Measurements from ENCODE around the gene MLXIP.
A peak's percentile ranks its signal among the peaks of the same experiment; 100 is the strongest.

MLXIP gene

DNA sequence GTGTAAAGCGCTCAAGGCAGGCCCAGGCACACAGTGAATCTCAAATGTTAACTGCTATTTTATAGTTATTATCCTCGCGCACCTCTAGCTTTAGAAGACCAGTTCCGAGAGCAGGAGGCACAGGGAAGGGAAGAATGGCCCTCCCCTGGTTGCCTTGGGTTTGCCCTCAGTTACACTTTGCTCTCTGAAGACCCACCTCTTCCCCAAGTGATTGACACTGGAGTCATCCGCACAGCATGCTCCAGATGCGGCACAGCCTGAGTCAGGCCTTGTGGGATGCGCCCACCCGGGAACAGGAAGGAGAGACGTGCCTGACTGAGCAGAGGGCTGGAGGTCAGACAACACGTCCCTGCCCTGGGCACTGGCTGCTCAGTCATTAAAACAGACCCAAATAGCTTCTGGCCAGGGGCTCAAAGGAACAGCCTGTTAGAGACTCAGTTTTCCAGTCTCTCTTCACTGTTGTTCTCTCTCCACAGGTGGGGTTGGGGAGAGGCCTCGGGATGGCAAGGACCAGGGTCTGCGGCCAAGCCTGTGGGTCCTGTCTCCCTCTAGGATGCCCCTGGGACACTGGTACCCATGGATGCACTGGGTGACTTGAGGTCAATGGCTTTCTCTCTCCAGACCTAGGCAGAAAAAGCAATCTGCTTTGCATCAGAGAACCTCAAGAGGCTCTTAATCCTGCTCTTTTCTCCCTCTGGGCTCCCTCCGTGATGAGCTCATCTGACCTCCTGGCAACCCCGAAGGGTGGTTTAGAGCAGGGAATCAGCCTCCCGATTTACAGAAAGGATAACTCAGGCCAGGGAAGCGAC lies 13.6 kb upstream of the MLXIP start:
- TF ChIP-seq, protein P1, sequence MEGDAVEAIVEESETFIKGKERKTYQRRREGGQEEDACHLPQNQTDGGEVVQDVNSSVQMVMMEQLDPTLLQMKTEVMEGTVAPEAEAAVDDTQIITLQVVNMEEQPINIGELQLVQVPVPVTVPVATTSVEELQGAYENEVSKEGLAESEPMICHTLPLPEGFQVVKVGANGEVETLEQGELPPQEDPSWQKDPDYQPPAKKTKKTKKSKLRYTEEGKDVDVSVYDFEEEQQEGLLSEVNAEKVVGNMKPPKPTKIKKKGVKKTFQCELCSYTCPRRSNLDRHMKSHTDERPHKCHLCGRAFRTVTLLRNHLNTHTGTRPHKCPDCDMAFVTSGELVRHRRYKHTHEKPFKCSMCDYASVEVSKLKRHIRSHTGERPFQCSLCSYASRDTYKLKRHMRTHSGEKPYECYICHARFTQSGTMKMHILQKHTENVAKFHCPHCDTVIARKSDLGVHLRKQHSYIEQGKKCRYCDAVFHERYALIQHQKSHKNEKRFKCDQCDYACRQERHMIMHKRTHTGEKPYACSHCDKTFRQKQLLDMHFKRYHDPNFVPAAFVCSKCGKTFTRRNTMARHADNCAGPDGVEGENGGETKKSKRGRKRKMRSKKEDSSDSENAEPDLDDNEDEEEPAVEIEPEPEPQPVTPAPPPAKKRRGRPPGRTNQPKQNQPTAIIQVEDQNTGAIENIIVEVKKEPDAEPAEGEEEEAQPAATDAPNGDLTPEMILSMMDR (IDR thresholded peaks at IDR 0.05; ENCODE audit: extremely low read depth, insufficient read depth, missing control alignments): no peak
- in situ Hi-C loops (cut with MboI; ENCODE audit: low pct_unique_long_range_greater_than_20kb, low sequenced_read_pairs, unreplicated experiment): no loop called here
- no peak for DNase-seq (ENCODE audit: low spot score)

DNA sequence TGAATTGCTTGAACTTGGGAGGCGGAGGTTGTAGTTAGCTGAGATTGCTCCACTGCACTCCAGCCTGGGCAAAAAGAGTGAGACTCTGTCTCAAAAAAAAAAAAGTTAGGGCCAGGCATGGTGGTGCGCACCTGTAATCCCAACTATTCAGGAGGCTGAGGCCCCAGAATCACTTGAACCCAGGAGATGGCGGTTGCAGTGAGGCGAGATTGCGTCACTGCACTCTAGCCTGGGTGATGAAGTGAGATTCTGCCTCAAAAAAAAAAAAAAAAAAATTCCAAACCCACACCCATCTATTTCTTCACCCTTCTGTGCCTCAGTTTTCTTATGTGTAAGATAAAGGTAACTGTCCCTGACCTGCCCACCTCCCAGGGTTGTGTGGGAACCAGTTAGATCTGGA lies 11.0 kb upstream of the MLXIP start:
- TF ChIP-seq, protein P1 (IDR thresholded peaks at IDR 0.05; ENCODE audit: extremely low read depth, insufficient read depth, missing control alignments): no peak
- in situ Hi-C loops (cut with MboI; ENCODE audit: low pct_unique_long_range_greater_than_20kb, low sequenced_read_pairs, unreplicated experiment): no loop called here
- DNase-seq (ENCODE audit: low spot score): no peak

DNA sequence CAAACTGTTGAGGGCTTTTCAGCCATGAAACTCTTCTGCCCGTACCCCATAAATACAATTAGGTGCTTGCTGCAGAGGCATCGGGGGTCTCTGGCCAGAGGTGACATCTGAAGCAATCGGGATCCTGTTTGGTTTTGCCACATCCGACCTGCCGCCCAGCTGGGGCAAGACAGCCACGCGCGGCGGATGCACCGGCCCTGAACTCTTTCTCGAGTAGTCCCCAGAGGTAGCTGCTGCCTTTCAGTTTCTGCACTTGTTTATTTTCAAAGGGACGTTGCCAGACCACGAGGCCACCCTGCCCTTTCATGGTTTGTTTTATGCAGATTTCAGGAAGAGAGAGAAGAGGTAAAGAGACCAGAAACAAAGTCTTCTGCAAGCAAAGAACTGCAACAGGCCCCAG lies 10.6 kb upstream of the MLXIP start:
- in situ Hi-C loops (cut with MboI; ENCODE audit: low pct_unique_long_range_greater_than_20kb, low sequenced_read_pairs, unreplicated experiment): no loop called here
- TF ChIP-seq, protein P1 (IDR thresholded peaks at IDR 0.05; ENCODE audit: extremely low read depth, insufficient read depth, missing control alignments): no peak
- DNase-seq (ENCODE audit: low spot score): peak; percentile 84

DNA sequence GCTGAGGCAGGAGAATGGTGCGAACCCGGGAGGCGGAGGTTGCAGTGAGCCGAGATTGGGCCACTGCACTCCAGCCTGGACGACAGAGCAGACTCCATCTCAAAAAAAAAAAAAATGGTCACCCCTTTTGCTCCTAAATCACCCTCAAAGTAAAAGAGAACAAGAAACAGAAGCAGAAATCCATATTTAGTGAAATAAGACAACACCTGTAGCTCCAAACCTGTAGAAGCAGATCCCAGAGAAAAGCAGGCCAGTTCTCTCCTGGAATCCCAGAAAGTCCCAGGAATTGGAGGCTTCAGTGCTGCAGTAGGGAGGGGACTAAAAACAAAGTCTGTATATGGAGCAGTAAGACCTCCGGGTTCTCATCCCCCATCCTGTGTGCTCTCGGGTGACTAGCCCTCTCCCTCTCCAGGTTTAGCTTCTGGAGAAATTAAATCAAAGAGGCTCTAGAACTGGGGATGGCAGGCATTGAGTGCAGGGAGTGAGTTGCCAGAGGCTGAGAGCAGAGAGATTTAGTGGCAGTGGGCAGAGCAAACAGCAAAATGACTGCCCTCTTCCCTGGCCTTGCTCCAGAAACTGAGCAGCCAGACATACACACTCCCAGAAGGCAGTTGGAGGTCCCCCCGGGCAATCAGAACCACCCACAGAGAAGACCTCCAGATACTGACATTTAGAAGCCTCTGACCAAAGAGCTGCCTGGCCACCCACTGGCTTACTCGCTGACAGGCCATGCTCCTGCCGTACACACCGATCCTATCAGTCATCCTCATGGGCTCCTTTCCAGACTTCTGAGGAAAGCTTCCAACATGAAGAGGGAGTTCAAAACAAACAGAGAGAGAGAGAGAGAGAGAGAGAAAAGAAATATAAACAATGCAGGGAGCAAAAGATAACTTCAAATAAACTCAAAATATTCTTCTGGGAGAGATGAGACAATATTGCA lies 6.3 kb upstream of the MLXIP start:
- in situ Hi-C loops (cut with MboI; ENCODE audit: low pct_unique_long_range_greater_than_20kb, low sequenced_read_pairs, unreplicated experiment): no loop called here
- no peak for DNase-seq (ENCODE audit: low spot score)
- TF ChIP-seq, protein P1 (IDR thresholded peaks at IDR 0.05; ENCODE audit: extremely low read depth, insufficient read depth, missing control alignments): no peak

DNA sequence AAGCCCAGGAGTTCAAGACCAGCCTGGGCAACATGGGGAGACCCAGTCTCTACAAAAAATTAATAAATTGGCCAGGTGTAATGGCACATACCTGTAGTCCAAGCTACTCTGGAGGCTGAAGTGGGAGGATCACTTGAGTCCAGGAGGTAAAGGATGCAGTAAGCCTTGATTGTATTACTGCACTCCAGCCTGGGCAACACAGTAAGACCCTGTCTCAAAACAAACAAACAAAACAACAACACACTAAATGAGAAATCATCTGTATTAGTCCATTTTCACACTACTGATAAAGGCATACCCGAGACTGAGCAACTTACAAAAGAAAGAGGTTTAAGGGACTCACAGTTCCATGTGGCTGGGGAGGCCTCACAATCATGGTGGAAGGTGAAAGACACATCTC lies 4.7 kb upstream of the MLXIP start:
- DNase-seq (ENCODE audit: low spot score): no peak
- TF ChIP-seq, protein P1 (IDR thresholded peaks at IDR 0.05; ENCODE audit: extremely low read depth, insufficient read depth, missing control alignments): no peak
- in situ Hi-C loops (cut with MboI; ENCODE audit: low pct_unique_long_range_greater_than_20kb, low sequenced_read_pairs, unreplicated experiment): no loop called here

DNA sequence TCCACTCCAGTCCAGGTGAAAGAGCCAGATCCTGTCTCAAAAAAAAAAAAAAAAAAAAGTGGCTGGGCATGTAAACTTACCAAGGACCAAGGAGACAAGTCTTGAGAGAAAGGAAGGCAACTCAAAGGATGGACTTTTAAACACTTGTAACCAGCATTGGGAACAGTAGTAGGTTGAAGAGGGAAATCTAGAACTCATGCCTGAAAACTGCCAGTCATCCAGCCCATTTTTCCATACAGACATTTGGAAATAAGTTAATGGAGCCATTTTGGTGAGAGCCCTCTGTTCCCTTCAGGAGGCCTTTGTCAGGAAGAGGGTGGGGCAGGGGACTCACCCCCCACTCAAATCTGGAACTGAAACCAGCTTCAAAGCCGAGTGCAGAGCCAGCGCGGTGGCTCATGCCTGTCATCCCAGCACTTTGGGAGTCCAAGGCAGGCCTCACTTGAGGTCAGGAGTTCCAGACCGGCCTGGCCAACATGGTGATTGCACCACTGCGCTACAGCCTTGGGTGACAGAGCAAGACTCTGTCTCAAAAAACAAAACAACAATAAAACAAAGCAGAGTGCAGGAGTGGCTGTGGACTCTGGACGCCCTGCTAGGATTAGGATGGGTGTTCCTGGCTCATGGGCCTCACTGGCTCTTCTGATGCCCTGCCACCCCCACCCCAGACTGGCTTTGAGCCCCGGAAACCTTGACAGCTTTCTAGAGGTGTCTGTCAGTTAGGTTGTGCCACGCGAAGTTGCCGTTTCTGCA lies 1.6 kb upstream of the MLXIP start:
- in situ Hi-C loops (cut with MboI; ENCODE audit: low pct_unique_long_range_greater_than_20kb, low sequenced_read_pairs, unreplicated experiment): no loop called here
- no peak for DNase-seq (ENCODE audit: low spot score)

More for the DNA sequence above, 1.6 kb upstream of the MLXIP start:
- TF ChIP-seq, protein P1 (IDR thresholded peaks at IDR 0.05; ENCODE audit: extremely low read depth, insufficient read depth, missing control alignments): no peak

Data from GM13977 (cell line).